Spleen (tissue), 7 donors: ENCODE results near the gene SLAMF9.

Experiments used
- CTCF ChIP-seq, 11 experiments: fragments of 200-600 bp in 7 of 11; fragments of 450-650 bp in 4 of 11; sonication (generic) in 4 of 11; IDR thresholded peaks in 8 of 11; conservative IDR thresholded peaks in 3 of 11; 1 replicate in 7 of 11; 2 replicates in 4 of 11; pipeline versions ENCODE4 v1.4.0 to v1.8.0; 2016 to 2021; ENCODE audit warnings: antibody characterized with exemption in 11 of 11, inconsistent platforms in 4 of 11, mild to moderate bottlenecking in 1 of 11
- POLR2AphosphoS5 ChIP-seq, 3 donors: sonication (generic); formaldehyde crosslinking; IDR thresholded peaks; one replicate each; pipeline ENCODE4 v1.5.1; 2017; ENCODE audit warnings: antibody characterized with exemption in 3 of 3
- donor health status: DM: no; HTN: no; CAD: no; lungs with moderate emphysema.
- donor health status: DM: no; HTN: no; CAD: no.
- donor health status: DM: no; HTN: no; CAD: no.

DNA sequence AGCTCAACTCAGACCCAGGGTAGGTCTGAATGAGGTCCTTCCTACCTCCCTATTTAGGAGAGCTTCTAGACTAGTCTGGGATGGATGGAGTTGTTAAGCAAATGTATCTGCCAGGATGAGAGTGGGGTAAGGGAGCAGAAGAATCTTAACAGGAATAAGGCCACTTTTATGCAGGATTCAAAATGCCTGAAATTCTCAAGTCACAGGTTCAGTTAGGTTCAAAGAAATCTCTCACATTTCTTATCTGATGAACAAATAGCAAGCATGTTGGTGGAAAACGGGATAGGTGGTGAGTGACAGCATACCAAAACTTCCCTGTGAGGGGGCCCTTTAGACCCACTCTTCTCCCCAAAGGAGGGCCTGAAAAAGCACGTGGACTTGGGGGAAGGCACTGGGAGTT is 3.0 kb downstream of the SLAMF9 start:
- no peak for TF ChIP-seq POLR2AphosphoS5 (IDR thresholded peaks at IDR 0.05)
- TF ChIP-seq CTCF (IDR thresholded peaks at IDR 0.05 in 8 of 11, conservative IDR thresholded peaks at IDR 0.05 in 3 of 11): no peak
